Measurements from ENCODE around the gene BMI1.

GRCh38 chr10:22285130-22285529 is 35.8 kb upstream of the BMI1 start:
- TF ChIP-seq POLR2AphosphoS5 (IDR thresholded peaks at IDR 0.05): no peak
- TF ChIP-seq CTCF (IDR thresholded peaks at IDR 0.05): no peak
- no peak for TF ChIP-seq EP300 (IDR thresholded peaks at IDR 0.05; ENCODE audit: low read depth)
- no peak for TF ChIP-seq POLR2A (IDR thresholded peaks at IDR 0.05)
